ENCODE results near the gene CFAP99. TPM values are rescaled to one million over a fixed set of nuclear protein-coding genes. Genes with fewer than 3 reads are reported as not detected.

CFAP99 gene
- total RNA-seq, 4 donors from 2014 or later: not detected

GRCh38 chr4:2459589-2460349, 41.0 kb downstream of the CFAP99 start:
- intact Hi-C loops (cut with DNase I; ENCODE audit: low total_unique reads) (loop anchor here (10.0 kb wide), 1 partner anchor 455 kb away; the partner anchor contains the start of gene NELFA), in situ Hi-C loops (cut with MboI; ENCODE audit: low sequenced_read_pairs in 4 of 4) (loop anchor here in 3 of 4 donors (10.0 to 25.0 kb wide), 2 partner anchors 235 to 247 kb away; no protein-coding TSS in a partner anchor)
- no peak for TF ChIP-seq POLR2A (IDR thresholded peaks at IDR 0.05)
- TF ChIP-seq CTCF (IDR thresholded peaks at IDR 0.05 in 4 of 5, conservative IDR thresholded peaks at IDR 0.05 in 1 of 5): no peak
- Histone ChIP-seq H3K9me3 (no peaks in the 10 kb centered on the region), H3K27ac (no peak overlapping the region), H3K4me3 (no peak overlapping the region), H3K4me1 (peaks cover 5% of the 10 kb centered on the region in 2 donors), H3K27me3 (no peaks in the 10 kb centered on the region), H3K36me3 (no peaks in the 10 kb centered on the region)
- no peak for ATAC-seq
- DNase-seq: no peak

GRCh38 chr4:2461246-2461960, 42.6 kb downstream of the CFAP99 start:
- ATAC-seq: no peak
- no peaks in the 10 kb centered on the region for H3K36me3 ChIP-seq
- peaks cover 5% of the 10 kb centered on the region in 2 donors for H3K4me1 ChIP-seq
- in situ Hi-C loops (cut with MboI; ENCODE audit: low sequenced_read_pairs in 4 of 4): loop anchor here in 3 of 4 donors (10.0 to 25.0 kb wide), 2 partner anchors 237 to 249 kb away; no protein-coding TSS in a partner anchor
- DNase-seq: no peak
- no peak overlapping the region for H3K27ac ChIP-seq
- TF ChIP-seq POLR2A (IDR thresholded peaks at IDR 0.05): no peak
- TF ChIP-seq CTCF (IDR thresholded peaks at IDR 0.05 in 4 of 5, conservative IDR thresholded peaks at IDR 0.05 in 1 of 5): no peak
- H3K4me3 ChIP-seq: no peak overlapping the region
- H3K27me3 ChIP-seq: no peaks in the 10 kb centered on the region
- no peaks in the 10 kb centered on the region for H3K9me3 ChIP-seq
- intact Hi-C loops (cut with DNase I; ENCODE audit: low total_unique reads): loop anchor here (10.0 kb wide), 1 partner anchor 457 kb away; the partner anchor contains the start of gene NELFA

GRCh38 chr4:2462218-2462991, 43.6 kb downstream of the CFAP99 start:
- intact Hi-C loops (cut with DNase I; ENCODE audit: low total_unique reads): loop anchor here (1.0 to 10.0 kb wide), 4 partner anchors 49 to 458 kb away; partner anchors contain the start of genes HAUS3, NELFA and POLN
- no peak for TF ChIP-seq POLR2A (IDR thresholded peaks at IDR 0.05)
- TF ChIP-seq CTCF (IDR thresholded peaks at IDR 0.05 in 4 of 5, conservative IDR thresholded peaks at IDR 0.05 in 1 of 5): peak in 4 of 5 experiments; percentile 36 to 78 (median 62)
- ATAC-seq (peak; percentile 81 to 86), DNase-seq (peak; percentile 38 to 46)
- Histone ChIP-seq H3K36me3 (no peaks in the 10 kb centered on the region), H3K27ac (peak overlapping the region in 3 of 4 donors; percentile 34 to 37 (median 35)), H3K4me3 (peak overlapping the region; percentile 34 to 73 (median 58)), H3K27me3 (no peaks in the 10 kb centered on the region), H3K4me1 (peaks cover 5 to 8% of the 10 kb centered on the region in 2 donors), H3K9me3 (no peaks in the 10 kb centered on the region)
- in situ Hi-C loops (cut with MboI; ENCODE audit: low sequenced_read_pairs in 4 of 4): loop anchor here in 3 of 4 donors (10.0 to 25.0 kb wide), 2 partner anchors 238 to 250 kb away; no protein-coding TSS in a partner anchor
